A673 (cell line): ENCODE measurements around the gene BRD2. TPM values are rescaled to one million over a fixed set of nuclear protein-coding genes. Genes with fewer than 3 reads are reported as not detected.

Experiments used
- BruUV-seq: library from RNA; stranded (reverse); fragments of 400-500 nt; replicated peaks from 2 replicates; lab custom pipeline; 2021; lab: Mats Ljungman, UMichigan
- CTCF ChIA-PET: fragments of 300-600 bp; sonication (Branson Sonifier 250); formaldehyde crosslinking; loops from one replicate; lab custom pipeline; 2022; ENCODE audit warnings: antibody characterized with exemption; lab: Charles Lee
- POLR2A ChIA-PET: fragments of 300-600 bp; sonication (Branson Sonifier 250); formaldehyde crosslinking; loops from one replicate; lab custom pipeline; 2022; ENCODE audit warnings: antibody characterized with exemption; ENCODE audit not compliant: low non-redundant PET; lab: Charles Lee
- DNase-seq: peaks from one replicate; pipeline ENCODE4 v3.0.0-alpha.2; 2015; ENCODE audit warnings: low spot score
- H3K27ac ChIP-seq: fragments of 200-600 bp; sonication (generic); 2 replicates; pipeline ENCODE4 v1.5.1; 2016; ENCODE audit warnings: mixed run types, low read depth, mild to moderate bottlenecking, mixed read lengths, antibody characterized with exemption, low read length; ENCODE audit not compliant: poor library complexity, severe bottlenecking
- H3K27me3 ChIP-seq: fragments of 200-600 bp; sonication (generic); replicated peaks from 2 replicates; pipeline ENCODE4 v1.6.1; 2017; ENCODE audit warnings: mixed run types, low read depth, mild to moderate bottlenecking, mixed read lengths, antibody characterized with exemption, low read length; ENCODE audit not compliant: insufficient read depth, poor library complexity
- H3K36me3 ChIP-seq: fragments of 200-600 bp; sonication (generic); 2 replicates; pipeline ENCODE4 v1.6.1; 2016; ENCODE audit warnings: mixed run types, mild to moderate bottlenecking, mixed read lengths, antibody characterized with exemption, low read length; ENCODE audit not compliant: insufficient read depth, poor library complexity, severe bottlenecking
- H3K4me1 ChIP-seq: fragments of 200-600 bp; sonication (generic); 2 replicates; pipeline ENCODE4 v1.6.1; 2017; ENCODE audit warnings: mixed run types, mild to moderate bottlenecking, mixed read lengths, antibody characterized with exemption, low read length; ENCODE audit not compliant: insufficient read depth, poor library complexity, severe bottlenecking
- H3K4me3 ChIP-seq: fragments of 200-600 bp; sonication (generic); 2 replicates; pipeline ENCODE4 v1.5.1; 2016; ENCODE audit warnings: low read depth, mixed run types, mild to moderate bottlenecking, mixed read lengths, low read length; ENCODE audit not compliant: poor library complexity, severe bottlenecking
- H3K9me3 ChIP-seq: fragments of 200-600 bp; sonication (generic); 2 replicates; pipeline ENCODE4 v1.6.1; 2016; ENCODE audit warnings: mixed run types, low read depth, mild to moderate bottlenecking, mixed read lengths, antibody characterized with exemption, low read length; ENCODE audit not compliant: poor library complexity, severe bottlenecking
- CTCF ChIP-seq: fragments of 300-800, 200-600 bp; sonication (generic); conservative IDR thresholded peaks from 2 replicates; pipeline ENCODE4 v1.5.1; 2017; ENCODE audit warnings: low read depth, mild to moderate bottlenecking, antibody characterized with exemption, low read length, moderate library complexity, mixed read lengths
- EZH2 ChIP-seq: fragments of 200-600 bp; sonication (generic); IDR thresholded peaks from 2 replicates; pipeline ENCODE4 v1.6.1; 2017; ENCODE audit warnings: borderline replicate concordance, low read depth, mild to moderate bottlenecking, mixed read lengths, antibody characterized with exemption, low read length; ENCODE audit not compliant: poor library complexity, severe bottlenecking
- intact Hi-C: fragments of 100-400 bp; cut with micrococcal nuclease; formaldehyde crosslinking; loops from one replicate; pipeline ENCODE4 v1.10.0; 2022; ENCODE audit not compliant: unreplicated experiment
- total RNA-seq: library from RNA; stranded (reverse); gene quantifications from 2 replicates; pipeline ENCODE4 v1.2.3, GENCODE V29; 2021

BRD2 gene
- total RNA-seq, 1 experiment from 2014 or later = 335 TPM

DNA sequence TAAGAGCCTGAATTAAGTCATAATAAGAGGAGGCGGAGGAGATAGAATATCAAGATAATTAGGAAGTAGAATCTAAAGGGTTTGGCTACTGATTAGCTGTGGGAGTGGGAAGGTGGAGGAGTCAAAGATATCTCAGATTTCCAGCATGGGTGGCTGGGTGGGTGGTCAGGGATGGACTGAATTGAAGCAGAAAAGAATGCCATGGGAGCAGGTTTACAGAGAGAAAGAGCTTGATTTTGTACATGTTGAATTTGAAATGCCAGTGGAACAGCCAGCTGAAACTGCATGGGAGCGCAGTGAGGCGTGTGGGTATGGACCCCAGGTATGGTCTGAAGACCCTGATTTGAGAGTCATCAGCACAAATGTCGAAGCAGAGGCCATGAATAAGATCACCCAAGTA is 14.1 kb upstream of the BRD2 start:
- DNase-seq = no peak
- no peak overlapping the region for H3K27ac ChIP-seq
- no peaks in the 10 kb centered on the region for H3K27me3 ChIP-seq
- H3K9me3 ChIP-seq = no peaks in the 10 kb centered on the region
- no TSS peak for BruUV-seq
- no peak for TF ChIP-seq EZH2
- TF ChIP-seq CTCF = no peak
- intact Hi-C loops = no loop called here
- CTCF ChIA-PET = interaction anchor here (0.6 to 2.1 kb wide), 5 partner anchors 12 to 76 kb away, joined by 3 to 15 read pairs (median 5); no protein-coding TSS in a partner anchor
- H3K4me3 ChIP-seq = no peak overlapping the region
- H3K4me1 ChIP-seq = no peaks in the 10 kb centered on the region
- no peaks in the 10 kb centered on the region for H3K36me3 ChIP-seq
- POLR2A ChIA-PET = no interaction called here

GRCh38 chr6:32954986-32955802 is 13.2 kb upstream of the BRD2 start:
- no peak overlapping the region for H3K4me3 ChIP-seq
- no peaks in the 10 kb centered on the region for H3K4me1 ChIP-seq
- no peaks in the 10 kb centered on the region for H3K9me3 ChIP-seq
- CTCF ChIA-PET = interaction anchor here (0.6 kb wide), 3 partner anchors 11 to 122 kb away, joined by 3 to 5 read pairs (median 3); no protein-coding TSS in a partner anchor
- DNase-seq = no peak
- no peak overlapping the region for H3K27ac ChIP-seq
- TF ChIP-seq EZH2 = no peak
- TF ChIP-seq CTCF = peak; percentile 51
- POLR2A ChIA-PET = interaction anchor here (0.6 to 0.7 kb wide), 2 partner anchors 11 to 66 kb away, joined by 3 to 7 read pairs; no protein-coding TSS in a partner anchor
- H3K27me3 ChIP-seq = no peaks in the 10 kb centered on the region
- BruUV-seq = no TSS peak
- intact Hi-C loops = no loop called here
- H3K36me3 ChIP-seq = no peaks in the 10 kb centered on the region

DNA sequence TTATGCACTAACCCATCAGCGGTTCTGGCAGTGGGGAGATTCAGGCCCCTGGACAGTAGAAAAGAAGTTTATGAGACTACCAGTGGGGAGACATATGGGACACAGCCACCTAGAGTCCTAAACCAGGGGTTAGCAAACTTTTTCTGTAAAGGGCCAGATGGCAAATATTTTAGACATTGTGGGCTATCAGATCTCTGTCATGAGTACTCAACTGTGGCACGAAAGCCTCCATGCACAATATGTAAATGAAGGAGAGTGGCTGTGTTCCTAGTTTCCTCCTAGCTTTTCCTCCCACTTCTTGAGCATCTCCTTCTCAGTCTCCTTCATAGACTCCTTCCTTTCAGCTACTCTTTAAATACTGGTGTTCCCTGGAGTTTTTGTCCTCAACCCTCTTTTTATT is 12.2 kb upstream of the BRD2 start:
- Histone ChIP-seq H3K4me3 (no peak overlapping the region), H3K27ac (no peak overlapping the region), H3K9me3 (no peaks in the 10 kb centered on the region), H3K36me3 (no peaks in the 10 kb centered on the region), H3K27me3 (no peaks in the 10 kb centered on the region), H3K4me1 (no peaks in the 10 kb centered on the region)
- intact Hi-C loops = no loop called here
- CTCF ChIA-PET = interaction anchor here (0.6 kb wide), 1 partner anchor 17 kb away, joined by 4 read pairs; no protein-coding TSS in a partner anchor
- BruUV-seq = no TSS peak
- POLR2A ChIA-PET = no interaction called here
- TF ChIP-seq CTCF = no peak
- TF ChIP-seq EZH2 = no peak
- DNase-seq = no peak
